GM21447 (cell line): ENCODE data around the gene NTF4.
"Not testable (repeated sequence)": the region's sequence is repeated elsewhere in the genome, so short reads cannot be mapped to it uniquely, and the experiment has no call there.

ENCODE experiments used
- ATAC-seq: cut with Tn5 transposase; IDR thresholded peaks from one replicate; pipeline ENCODE4 v1.9.1; 2021; ENCODE audit not compliant: unreplicated experiment

Gene NTF4

DNA sequence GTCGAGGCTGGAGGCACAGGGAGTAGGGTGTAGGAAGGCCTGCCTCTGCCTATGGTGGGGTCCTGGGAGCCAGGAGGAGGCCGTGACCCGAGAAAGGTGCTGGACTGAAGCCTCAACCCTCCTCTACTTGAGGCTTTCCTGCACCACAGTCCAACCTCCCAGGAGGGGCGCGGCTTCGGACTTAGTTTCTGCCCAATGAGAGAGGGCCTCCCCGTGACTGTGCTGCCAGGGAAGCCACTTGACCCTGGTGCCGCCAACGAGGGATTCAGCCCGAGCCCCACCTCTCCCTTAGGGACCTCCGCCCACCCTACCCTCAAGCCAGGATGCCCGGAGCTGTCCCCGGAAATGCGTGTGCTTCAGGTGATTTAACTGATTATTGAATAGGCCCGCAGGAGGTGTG is 40.4 kb downstream of the NTF4 start, which contains the start of gene CGB3:
TSS of gene CGB3 (minus strand) at position 101 of the 400 bp plus-strand sequence. CDS start 362 bp downstream, outside the sequence.
- ATAC-seq: not testable (repeated sequence)

DNA sequence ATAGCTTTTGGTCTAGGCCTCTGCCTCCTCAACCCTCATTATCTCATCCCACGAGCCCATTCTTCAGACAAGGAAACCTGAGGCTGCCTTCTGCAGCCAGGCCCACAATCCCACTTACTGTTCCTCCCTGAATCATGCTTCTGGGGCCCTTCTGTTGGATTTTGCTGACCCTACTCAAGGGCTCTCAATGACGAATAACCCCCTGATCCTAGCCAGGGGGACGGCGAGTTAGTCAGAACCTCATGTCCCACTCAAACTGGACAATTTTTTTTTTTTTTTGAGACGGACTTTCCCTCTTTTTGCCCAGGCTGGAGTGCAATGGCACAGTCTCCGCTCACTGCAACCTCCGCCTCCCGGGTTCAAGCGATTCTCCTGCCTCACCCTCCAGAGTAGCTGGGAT is 42.5 kb downstream of the NTF4 start:
- no peak for ATAC-seq

DNA sequence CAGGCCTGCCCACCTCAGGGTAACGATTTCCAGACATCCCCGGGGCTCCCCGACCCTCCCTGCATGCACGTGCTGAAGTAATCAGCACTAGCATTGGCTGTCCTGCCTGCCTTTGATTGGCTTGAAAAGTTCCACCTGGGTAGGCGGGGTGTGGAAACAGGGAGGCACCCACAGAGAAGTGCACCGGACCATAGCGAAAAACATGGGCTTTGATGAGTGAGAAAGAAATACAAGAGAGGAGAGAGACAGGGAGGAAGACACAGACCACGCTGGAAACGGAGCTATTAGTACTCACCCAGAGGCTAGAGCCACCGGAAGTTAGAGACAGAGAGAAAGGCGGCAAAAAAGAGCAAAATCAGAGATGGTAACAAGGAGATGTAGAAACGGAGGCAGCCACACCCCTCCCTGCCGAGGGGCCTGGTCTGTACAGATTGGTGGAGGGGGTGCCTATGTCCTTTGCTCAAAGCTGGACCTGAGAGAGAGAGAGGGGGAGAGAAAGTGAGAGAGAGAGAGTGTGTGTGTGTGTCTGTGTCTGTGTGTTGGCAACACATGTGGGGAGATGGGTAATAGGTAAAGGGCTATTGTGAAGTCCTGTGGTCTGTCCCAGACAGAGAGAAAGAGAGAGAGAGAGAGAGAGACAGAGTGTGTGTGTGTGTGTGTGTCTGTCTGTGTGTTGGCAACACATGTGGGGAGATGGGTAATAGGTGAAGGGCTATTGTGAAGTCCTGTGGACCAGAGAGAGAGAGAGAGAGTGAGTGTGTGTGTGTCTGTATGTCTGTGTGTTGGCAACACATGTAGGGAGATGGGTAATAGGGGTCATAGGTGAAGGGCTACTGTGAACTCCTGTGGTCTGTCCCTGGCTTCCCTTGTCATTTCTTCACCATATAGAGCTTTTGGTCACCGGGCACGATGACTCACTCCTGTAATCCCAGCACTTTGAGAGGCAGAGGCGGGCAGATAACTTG is 43.4 kb downstream of the NTF4 start:
- no peak for ATAC-seq

DNA sequence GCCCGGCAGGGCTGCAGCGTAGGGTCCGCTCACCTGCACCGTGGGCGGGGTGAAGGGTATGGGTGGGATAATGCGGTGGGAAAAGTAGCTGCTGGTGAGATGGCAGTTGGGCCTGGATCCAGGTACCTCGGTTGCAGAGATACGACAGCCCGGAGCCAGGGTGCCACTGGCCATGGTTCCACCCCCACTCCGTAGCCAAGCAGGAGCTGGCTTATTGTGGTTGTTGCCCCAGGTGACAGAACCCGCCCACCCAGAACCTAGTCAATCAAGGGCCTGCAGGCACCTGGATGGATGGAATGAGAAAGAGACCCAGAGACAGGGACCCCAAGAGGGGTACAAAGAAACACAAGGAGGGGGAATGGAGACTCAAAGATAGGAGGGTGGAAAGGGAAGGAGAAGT is 44.3 kb downstream of the NTF4 start:
- ATAC-seq: no peak

DNA sequence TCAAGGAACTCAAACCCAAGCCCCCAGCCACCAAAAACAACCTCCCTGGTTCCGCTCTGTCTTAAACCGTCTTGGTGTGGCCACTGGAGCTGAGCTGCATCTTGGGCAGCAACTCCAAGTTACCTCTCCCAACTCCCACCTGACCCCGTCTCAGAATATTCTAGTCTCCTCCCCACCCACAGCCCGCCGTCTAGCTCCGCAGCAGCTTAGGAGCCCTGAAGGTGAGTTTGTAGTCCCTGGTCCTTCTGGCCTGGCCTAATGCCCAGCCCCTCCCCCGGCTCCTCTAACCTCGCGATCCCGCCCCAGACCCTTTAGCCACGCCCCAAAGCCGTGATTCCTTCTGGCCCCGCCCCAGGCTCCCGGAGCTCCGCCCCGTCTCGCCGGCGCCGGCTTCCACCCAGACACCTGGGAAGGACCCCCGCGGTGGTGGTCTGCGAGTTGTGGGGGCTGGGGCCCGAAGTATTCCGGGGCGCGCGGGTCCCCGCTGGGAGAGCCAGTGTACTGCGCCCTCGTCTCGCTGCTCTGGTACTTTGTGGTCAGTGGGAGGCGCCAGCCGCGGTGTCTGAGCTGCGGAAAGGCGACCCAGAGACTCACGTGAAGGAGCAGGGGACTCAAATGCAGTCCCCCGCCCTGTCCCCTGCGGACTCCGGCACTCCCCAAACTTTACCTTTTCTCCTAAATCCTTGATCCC is 45.2 kb downstream of the NTF4 start:
- ATAC-seq: no peak

DNA sequence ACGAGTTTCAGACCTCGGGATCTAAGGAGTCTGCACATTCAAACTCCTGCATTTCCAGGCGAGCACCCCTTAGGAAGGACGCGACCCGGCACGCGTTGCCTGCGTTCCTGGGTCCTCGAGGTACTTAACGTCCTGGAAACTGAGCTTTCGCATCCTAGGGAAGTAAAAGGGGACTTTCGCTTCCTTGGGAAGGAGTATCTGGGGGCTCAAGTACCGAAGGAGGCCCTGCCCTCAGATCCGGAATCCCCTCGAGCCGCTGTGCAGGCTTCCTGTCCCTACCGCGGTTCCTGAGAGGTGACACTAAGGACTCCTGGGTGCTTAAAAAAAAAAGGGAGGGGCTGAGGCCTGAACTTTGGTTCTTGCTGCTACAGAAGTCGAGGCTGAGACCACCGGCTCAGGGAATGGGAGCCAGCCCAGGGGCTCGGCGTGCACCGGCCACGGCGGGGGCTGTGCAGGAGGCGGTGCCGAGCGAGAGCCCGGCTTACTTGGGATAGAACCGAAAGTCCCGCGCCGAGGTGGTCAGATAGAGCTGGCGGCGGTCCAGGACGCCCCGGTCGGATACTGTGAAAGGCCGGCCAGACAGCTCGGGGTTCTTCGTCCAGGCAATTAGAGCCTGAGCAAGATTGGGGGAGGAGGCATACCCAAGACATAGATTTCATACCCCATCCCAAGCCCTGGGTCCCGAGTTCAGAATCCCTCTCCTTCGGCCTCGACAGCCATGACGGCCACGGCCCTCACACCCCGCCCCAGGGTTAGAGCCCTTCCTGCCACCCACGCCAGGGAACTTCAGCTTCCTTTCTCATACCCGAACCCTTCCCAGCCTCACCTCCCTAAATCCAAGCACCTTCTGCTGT is 46.0 kb downstream of the NTF4 start:
- not testable (repeated sequence) for ATAC-seq

DNA sequence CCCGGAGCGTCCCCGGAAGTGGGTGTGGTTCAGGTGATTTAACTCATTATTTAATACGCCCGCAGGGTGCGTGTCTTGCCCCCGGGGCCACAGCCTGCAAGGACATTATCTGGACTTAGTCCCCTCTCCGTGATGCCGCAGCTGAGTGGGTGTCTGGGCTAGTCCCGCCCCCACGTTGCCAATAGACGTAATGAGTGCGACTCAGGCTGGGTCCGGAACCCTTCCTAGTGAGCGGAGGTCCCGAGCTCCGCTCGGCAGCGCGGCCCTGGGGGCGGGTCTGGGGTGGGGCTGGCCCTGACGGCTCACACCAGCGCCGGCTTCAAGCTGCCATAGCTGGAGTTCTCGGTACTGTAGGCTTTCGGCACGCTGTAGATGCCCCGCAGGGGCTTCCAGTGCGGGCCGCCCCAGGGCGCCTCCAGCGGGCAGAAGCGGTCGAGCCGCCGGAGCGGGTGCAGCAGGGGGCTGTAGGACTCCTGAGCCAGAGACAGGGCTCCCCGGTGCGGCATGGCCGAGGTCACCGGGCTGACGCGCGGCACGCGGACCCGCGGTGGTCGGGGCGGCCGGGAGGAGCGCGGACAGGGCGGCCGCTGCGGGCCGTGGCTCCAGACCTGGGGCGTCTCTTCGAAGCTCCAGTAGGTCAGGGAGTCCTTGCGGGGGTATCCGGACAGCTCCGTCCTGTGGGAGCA is 46.8 kb downstream of the NTF4 start:
- ATAC-seq: no peak

DNA sequence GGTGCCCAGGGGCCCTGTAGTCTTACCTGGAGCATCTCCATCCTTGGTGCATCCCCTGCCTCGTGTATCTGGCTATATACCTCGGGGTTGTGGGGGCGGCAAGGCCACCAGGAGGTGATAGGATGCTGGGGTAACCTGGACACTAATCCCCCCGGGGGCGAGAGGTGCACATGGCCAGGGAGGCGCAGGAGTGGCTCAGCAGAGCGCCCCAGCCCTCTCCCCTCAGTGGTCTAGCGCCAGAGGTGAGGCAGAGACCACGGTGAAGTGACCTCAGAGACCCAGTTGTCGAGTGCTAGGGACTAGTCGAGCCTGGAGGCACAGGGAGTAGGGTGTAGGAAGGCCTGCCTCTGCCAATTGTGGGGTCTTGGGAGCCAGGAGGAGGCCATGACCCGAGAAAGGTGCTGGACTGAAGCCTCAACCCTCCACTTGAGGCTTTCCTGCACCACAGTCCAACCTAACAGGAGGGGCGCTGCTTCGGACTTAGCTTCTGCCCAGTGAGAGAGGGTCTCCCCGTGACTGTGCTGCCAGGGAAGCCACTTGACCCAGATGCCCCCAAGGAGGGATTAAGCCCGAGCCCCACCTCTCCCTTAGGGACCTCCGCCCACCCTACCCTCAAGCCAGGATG is 47.5 kb downstream of the NTF4 start, which contains the start of gene LHB:
TSS of gene LHB (minus strand) at position 51 of the 625 bp plus-strand sequence. CDS start at position 41, 10 bp downstream.
- ATAC-seq: no peak

DNA sequence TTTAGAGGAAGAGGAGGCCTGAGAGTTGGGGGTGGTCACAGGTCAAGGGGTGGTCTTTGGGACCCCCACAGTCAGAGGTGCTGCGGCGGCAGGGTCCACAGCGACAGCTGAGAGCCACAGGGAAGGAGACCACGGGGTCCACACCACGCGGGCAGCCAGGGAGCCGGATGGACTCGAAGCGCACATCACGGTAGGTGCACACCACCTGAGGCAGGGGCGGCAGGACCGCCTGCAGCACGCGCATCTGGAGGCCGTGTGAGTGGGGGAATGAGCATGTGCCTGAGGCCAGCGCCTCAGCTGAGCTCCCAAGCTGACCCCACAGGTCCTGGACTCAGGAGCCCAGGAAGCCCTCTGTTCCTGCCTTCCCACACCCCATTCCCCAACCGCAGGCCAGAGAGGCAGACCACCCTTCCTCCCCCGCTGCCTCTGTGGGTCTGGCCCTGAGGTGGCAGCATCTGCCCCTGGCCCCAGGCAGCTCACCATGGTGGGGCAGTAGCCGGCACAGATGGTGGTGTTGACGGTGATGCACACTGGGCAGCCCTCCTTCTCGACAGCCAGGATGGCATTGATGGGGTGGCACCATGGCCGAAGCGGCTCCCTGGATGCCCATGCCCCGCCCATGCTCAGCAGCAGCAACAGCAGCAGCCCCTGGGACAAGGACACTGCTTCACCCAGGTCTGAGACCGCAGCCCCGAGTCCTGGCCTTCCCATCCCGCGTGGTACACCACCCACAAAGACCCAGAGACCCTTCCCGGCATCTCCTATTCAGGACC is 48.4 kb downstream of the NTF4 start:
- ATAC-seq: no peak

DNA sequence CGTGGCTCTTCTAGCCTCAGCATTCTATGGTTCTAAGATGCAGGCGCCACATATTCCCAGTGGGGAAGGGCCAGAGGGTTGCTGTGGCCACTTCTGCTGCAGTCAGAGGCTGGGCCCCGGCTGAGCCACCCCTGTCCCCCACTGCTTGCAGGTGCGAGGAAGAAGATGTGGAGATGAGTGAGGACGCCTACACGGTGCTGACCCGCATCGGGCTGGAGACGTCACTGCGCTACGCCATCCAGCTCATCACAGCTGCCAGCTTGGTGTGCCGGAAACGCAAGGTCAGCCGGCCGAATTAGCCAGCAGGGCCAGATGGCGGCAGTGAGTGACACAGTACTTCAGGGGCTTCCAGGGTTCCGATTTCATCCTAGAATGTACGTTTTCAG is 49.8 kb downstream of the NTF4 start:
- no peak for ATAC-seq

DNA sequence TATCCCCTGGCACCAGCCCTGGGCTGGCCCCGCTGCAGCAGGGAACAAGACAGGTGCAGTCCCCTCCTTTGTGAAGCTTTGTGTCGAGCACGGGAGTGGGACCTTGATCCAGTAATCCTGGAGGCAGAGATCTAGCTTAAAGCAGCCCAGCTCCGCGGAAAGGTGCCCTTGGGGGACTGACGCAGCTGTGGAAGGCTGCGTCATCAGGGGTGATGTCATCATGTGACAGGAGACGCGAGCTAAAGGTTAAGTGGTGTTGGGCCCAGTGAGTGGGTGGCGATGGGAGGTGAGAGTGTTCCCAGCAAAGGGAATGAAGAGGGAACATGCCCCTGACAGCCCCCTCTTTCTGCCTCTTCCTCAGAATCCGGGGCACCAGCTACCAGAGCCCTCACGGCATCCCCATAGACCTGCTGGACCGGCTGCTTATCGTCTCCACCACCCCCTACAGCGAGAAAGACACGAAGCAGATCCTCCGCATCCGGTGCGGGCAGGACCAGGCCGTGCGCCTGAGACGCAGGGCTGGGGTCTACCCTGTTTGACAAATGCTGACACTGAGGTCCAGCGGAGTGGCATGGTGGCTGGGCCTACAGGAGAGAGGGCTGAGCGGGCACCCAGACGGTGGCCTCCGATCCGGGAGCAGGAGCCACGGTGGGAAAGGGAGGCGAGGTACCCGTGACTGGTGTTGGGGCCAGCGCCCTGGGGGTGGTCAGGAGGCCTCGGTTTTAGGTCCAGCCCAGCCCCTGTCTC is 50.3 kb downstream of the NTF4 start:
- no peak for ATAC-seq

DNA sequence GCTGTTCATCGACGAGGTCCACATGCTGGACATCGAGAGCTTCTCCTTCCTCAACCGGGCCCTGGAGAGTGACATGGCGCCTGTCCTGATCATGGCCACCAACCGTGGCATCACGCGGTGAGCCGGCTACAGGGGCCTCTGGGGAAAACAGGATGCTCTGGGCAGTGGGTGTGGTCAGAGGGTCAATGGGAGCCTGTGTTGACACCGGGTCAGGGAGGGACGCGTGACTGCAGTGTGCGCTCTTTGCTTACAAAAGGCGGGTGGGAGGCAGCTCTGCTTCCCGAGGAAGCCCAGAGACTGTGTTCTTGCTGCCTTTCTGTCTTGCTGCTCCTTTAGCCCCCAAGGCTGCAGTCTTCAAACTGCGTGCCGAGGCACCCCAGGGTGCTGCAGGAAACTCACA is 53.4 kb downstream of the NTF4 start:
- ATAC-seq: no peak
